Skeletal muscle tissue (tissue), 4 donors: Measurements from ENCODE around the gene ESRRA. TPM values are rescaled to one million over a fixed set of nuclear protein-coding genes. Genes with fewer than 3 reads are reported as not detected.
"Not testable (repeated sequence)": the region's sequence is repeated elsewhere in the genome, so short reads cannot be mapped to it uniquely, and the experiment has no call there.

Source experiments
- H3K27ac ChIP-seq: one replicate; pipeline ENCODE4 v1.7.0; 2013; ENCODE audit warnings: mild to moderate bottlenecking, low read depth, low read length, inconsistent platforms
- H3K27me3 ChIP-seq, 3 donors: one replicate each; pipeline ENCODE4 v1.7.0; 2013; ENCODE audit warnings: low read length in 3 of 3; ENCODE audit not compliant: control insufficient read depth in 3 of 3, insufficient read depth in 3 of 3
- H3K36me3 ChIP-seq, 3 donors: one replicate each; pipeline ENCODE4 v1.7.0; 2013; ENCODE audit warnings: low read length in 3 of 3; ENCODE audit not compliant: control insufficient read depth in 3 of 3, insufficient read depth in 3 of 3
- H3K4me1 ChIP-seq, 3 donors: one replicate each; pipeline ENCODE4 v1.7.0; 2013; ENCODE audit warnings: low read length in 3 of 3, mild to moderate bottlenecking in 3 of 3; ENCODE audit not compliant: control insufficient read depth in 3 of 3, insufficient read depth in 3 of 3
- H3K4me3 ChIP-seq, 3 donors: one replicate each; pipeline ENCODE4 v1.7.0; 2013; ENCODE audit warnings: low read length in 3 of 3
- H3K9ac ChIP-seq, 3 donors: one replicate each; pipeline ENCODE4 v1.7.0; 2013; ENCODE audit warnings: low read length in 3 of 3, mild to moderate bottlenecking in 3 of 3, moderate library complexity in 2 of 3, low read depth in 1 of 3
- H3K9me3 ChIP-seq, 3 donors: one replicate each; pipeline ENCODE4 v1.7.0; 2013; ENCODE audit warnings: low read length in 3 of 3; ENCODE audit not compliant: control insufficient read depth in 3 of 3
- total RNA-seq: library from RNA; depleted of rRNA; stranded (reverse); fragments of >200 nt; gene quantifications from one replicate; pipeline ENCODE4 v1.2.3, GENCODE V29; 2014
- donor health status: Osteomylitis.

The ESRRA gene
- total RNA-seq, 1 donor from 2014 or later = 35.0 TPM

- peak overlapping the region in 1 of 3 donors; percentile 84 for H3K4me3 ChIP-seq
- peaks cover 35 to 48% (median 45%) of the 10 kb centered on the region in 3 donors for H3K4me1 ChIP-seq
- H3K27me3 ChIP-seq = peaks cover 25 to 41% (median 31%) of the 10 kb centered on the region in 3 donors
- no peaks in the 10 kb centered on the region for H3K9me3 ChIP-seq
- H3K9ac ChIP-seq = peak overlapping the region in 1 of 3 donors; percentile 62
- no peak overlapping the region for H3K27ac ChIP-seq
- H3K36me3 ChIP-seq = peaks cover 3 to 4% (median 4%) of the 10 kb centered on the region in 3 donors
These were observed 2.0 kb upstream of the ESRRA start for GRCh38 chr11:64303109-64304031.

GRCh38 chr11:64304032-64304315, 1.4 kb upstream of the ESRRA start:
- no peaks in the 10 kb centered on the region for H3K9me3 ChIP-seq
- peak overlapping the region; percentile 77 for H3K27ac ChIP-seq
- H3K4me3 ChIP-seq = peak overlapping the region; percentile 83 to 88 (median 84)
- peak overlapping the region in 2 of 3 donors; percentile 62 to 85 for H3K9ac ChIP-seq
- peaks cover 3 to 4% (median 4%) of the 10 kb centered on the region in 3 donors for H3K36me3 ChIP-seq
- peaks cover 34 to 48% (median 44%) of the 10 kb centered on the region in 3 donors for H3K4me1 ChIP-seq
- H3K27me3 ChIP-seq = peaks cover 19 to 35% (median 29%) of the 10 kb centered on the region in 3 donors

GRCh38 chr11:64304316-64305072, 830 bp upstream of the ESRRA start:
- H3K36me3 ChIP-seq = peaks cover 3 to 4% (median 4%) of the 10 kb centered on the region in 3 donors
- H3K9me3 ChIP-seq = no peaks in the 10 kb centered on the region
- H3K4me3 ChIP-seq = peak overlapping the region; percentile 83 to 88 (median 84)
- peaks cover 14 to 30% (median 23%) of the 10 kb centered on the region in 3 donors for H3K27me3 ChIP-seq
- peak overlapping the region; percentile 62 to 85 (median 78) for H3K9ac ChIP-seq
- peaks cover 30 to 43% (median 40%) of the 10 kb centered on the region in 3 donors for H3K4me1 ChIP-seq
- H3K27ac ChIP-seq = peak overlapping the region; percentile 77

GRCh38 chr11:64305691-64306562, 603 bp downstream of the ESRRA start:
- H3K36me3 ChIP-seq = peaks cover 3 to 4% (median 4%) of the 10 kb centered on the region in 3 donors
- H3K9me3 ChIP-seq = no peaks in the 10 kb centered on the region
- peaks cover 16 to 29% (median 25%) of the 10 kb centered on the region in 3 donors for H3K4me1 ChIP-seq
- peak overlapping the region; percentile 71 for H3K27ac ChIP-seq
- peak overlapping the region; percentile 68 to 86 (median 84) for H3K4me3 ChIP-seq
- peak overlapping the region; percentile 63 to 86 (median 80) for H3K9ac ChIP-seq
- H3K27me3 ChIP-seq = peaks cover 0 to 15% (median 9%) of the 10 kb centered on the region in 3 donors

- H3K36me3 ChIP-seq = peaks cover 3 to 4% (median 4%) of the 10 kb centered on the region in 3 donors
- H3K27me3 ChIP-seq = peaks cover 0 to 14% (median 8%) of the 10 kb centered on the region in 3 donors
- H3K4me1 ChIP-seq = peaks cover 15 to 28% (median 25%) of the 10 kb centered on the region in 3 donors
- H3K9me3 ChIP-seq = no peaks in the 10 kb centered on the region
- peak overlapping the region; percentile 71 for H3K27ac ChIP-seq
- peak overlapping the region; percentile 25 to 86 (median 63) for H3K9ac ChIP-seq
- H3K4me3 ChIP-seq = peak overlapping the region; percentile 68 to 86 (median 84)
These were observed 1.2 kb downstream of the ESRRA start for GRCh38 chr11:64306563-64306875.

- peaks cover 0 to 9% (median 4%) of the 10 kb centered on the region in 3 donors for H3K27me3 ChIP-seq
- peaks cover 3 to 4% (median 4%) of the 10 kb centered on the region in 3 donors for H3K36me3 ChIP-seq
- no peak overlapping the region for H3K27ac ChIP-seq
- peaks cover 15 to 28% (median 25%) of the 10 kb centered on the region in 3 donors for H3K4me1 ChIP-seq
- no peaks in the 10 kb centered on the region for H3K9me3 ChIP-seq
- H3K4me3 ChIP-seq = peak overlapping the region in 2 of 3 donors; percentile 84 to 86
- peak overlapping the region; percentile 25 to 86 (median 63) for H3K9ac ChIP-seq
These were observed 1.7 kb downstream of the ESRRA start for GRCh38 chr11:64306876-64307622.

GRCh38 chr11:64307795-64308194, 2.5 kb downstream of the ESRRA start:
- H3K36me3 ChIP-seq, H3K27me3 ChIP-seq, H3K9me3 ChIP-seq, H3K9ac ChIP-seq, H3K4me3 ChIP-seq, H3K27ac ChIP-seq: not testable (repeated sequence)
- peaks cover 19 to 34% (median 31%) of the 10 kb centered on the region in 3 donors for H3K4me1 ChIP-seq

- Histone ChIP-seq H3K27ac (peak overlapping the region; percentile 78), H3K9ac (peak overlapping the region in 2 of 3 donors; percentile 45 to 76)
These were observed 7.6 kb downstream of the ESRRA start for GRCh38 chr11:64312947-64313346.

More at GRCh38 chr11:64312947-64313346, 7.6 kb downstream of the ESRRA start:
- H3K36me3 ChIP-seq = peaks cover 12 to 21% (median 17%) of the 10 kb centered on the region in 3 donors
- H3K9me3 ChIP-seq = no peaks in the 10 kb centered on the region
- peaks cover 28 to 47% (median 37%) of the 10 kb centered on the region in 3 donors for H3K4me1 ChIP-seq
- no peaks in the 10 kb centered on the region for H3K27me3 ChIP-seq
- H3K4me3 ChIP-seq = no peak overlapping the region
